Sigmoid colon (tissue), 7 donors: ENCODE data around the gene RPA4. TPM values are rescaled to one million over a fixed set of nuclear protein-coding genes. Genes with fewer than 3 reads are reported as not detected.

Experiments
- DNase-seq: peaks from one replicate; pipeline ENCODE4 v3.0.0-alpha.2; 2019
- H3K27ac ChIP-seq, 4 donors: fragments of 200-600 bp; sonication (generic); one replicate each; pipeline ENCODE4 v1.5.1; 2016 to 2019; ENCODE audit warnings: mild to moderate bottlenecking in 1 of 4
- H3K27me3 ChIP-seq, 3 donors: fragments of 200-600 bp; sonication (generic); one replicate each; pipeline ENCODE4 v1.5.1; 2019; ENCODE audit warnings: mild to moderate bottlenecking in 1 of 3
- H3K36me3 ChIP-seq, 4 donors: fragments of 200-600 bp; sonication (generic); one replicate each; pipeline ENCODE4 v1.5.1; 2016 to 2019
- H3K4me1 ChIP-seq, 4 donors: fragments of 200-600 bp; sonication (generic); one replicate each; pipeline ENCODE4 v1.5.1; 2017 to 2019
- H3K4me3 ChIP-seq, 4 donors: fragments of 200-600 bp; sonication (generic); one replicate each; pipeline ENCODE4 v1.5.1; 2017 to 2019; ENCODE audit warnings: mild to moderate bottlenecking in 2 of 4, moderate library complexity in 1 of 4
- H3K9me3 ChIP-seq, 4 donors: fragments of 200-600 bp in 3 of 4; sonication (generic) in 3 of 4; one replicate each; pipeline versions ENCODE4 v1.5.1 to v1.6.1; 2013 to 2019
- EP300 ChIP-seq, 4 donors: sonication (generic); formaldehyde crosslinking; IDR thresholded peaks; one replicate each; pipeline ENCODE4 v1.6.1; 2017; ENCODE audit warnings: antibody characterized with exemption in 4 of 4
- POLR2A ChIP-seq, 2 donors: fragments of 450-650 bp; IDR thresholded peaks; one replicate each; pipeline ENCODE4 v1.6.1; 2016; ENCODE audit warnings: antibody characterized with exemption in 2 of 2, mild to moderate bottlenecking in 2 of 2, moderate library complexity in 2 of 2
- POLR2AphosphoS5 ChIP-seq, 4 donors: sonication (generic); formaldehyde crosslinking; IDR thresholded peaks; one replicate each; pipeline ENCODE4 v1.6.1; 2017; ENCODE audit warnings: antibody characterized with exemption in 4 of 4
- WGBS, 2 donors: extraction: QIAGEN DNeasy Blood & Tissue Kit; methylation state at CpG; one replicate each; pipeline ENCODE4 v1.1.7; 2013; 5-methylcytosine and 5-hydroxymethylcytosine counted together
- intact Hi-C: fragments of 100-400 bp; cut with DNase I; formaldehyde crosslinking; loops from one replicate; pipeline ENCODE4 v1.15.1; 2023
- polyA plus RNA-seq, 3 donors: library from polyadenylated mRNA; stranded (reverse); fragments of 200-250 nt; gene quantifications; one replicate each; pipeline ENCODE4 v1.2.3, GENCODE V29; 2013
- total RNA-seq, 4 donors: library from RNA; depleted of rRNA; stranded (reverse); fragments of >200 nt; gene quantifications; one replicate each; pipeline ENCODE4 v1.1.0, GENCODE V29; 2016
- TF ChIP-seq, protein P1 (sequence below), 4 experiments: fragments of 450-650 bp in 3 of 4; fragments of 200-600 bp in 1 of 4; IDR thresholded peaks; one replicate each; pipeline ENCODE4 v1.5.1; 2016 to 2019; ENCODE audit warnings: antibody characterized with exemption in 4 of 4, mild to moderate bottlenecking in 3 of 4, moderate library complexity in 2 of 4
- donor health status: healthy with polysubstance abuse.
- donor health status: Bipolar disorder and iron deficiency.
- donor health status: healthy.

RPA4 gene
- total and polyA plus RNA-seq, 7 donors: 0.22 to 3.9 (median 1.1) TPM; not detected in 2

DNA sequence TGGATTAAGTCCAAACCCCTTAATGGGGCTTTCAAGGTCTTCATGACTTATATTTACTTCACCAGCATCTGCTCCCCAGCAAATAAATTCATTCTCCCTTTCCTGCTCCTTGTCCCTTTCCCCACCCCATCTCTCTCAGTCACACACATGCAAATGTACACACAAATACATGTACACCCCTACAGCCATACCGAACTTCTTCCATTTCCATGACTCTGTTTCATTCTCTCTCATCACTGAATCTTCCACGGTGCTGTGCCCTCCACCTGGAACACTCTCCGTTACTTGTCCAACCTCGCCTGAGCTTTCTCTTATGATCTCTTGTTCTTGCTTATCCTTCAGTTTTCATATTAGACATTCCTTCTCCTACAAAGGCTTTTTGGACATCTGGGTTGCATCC is 22.0 kb upstream of the RPA4 start:
- Histone ChIP-seq H3K27me3 (no peaks in the 10 kb centered on the region), H3K27ac (no peak overlapping the region), H3K4me1 (peaks cover 0 to under 1% (median 0%) of the 10 kb centered on the region in 4 donors), H3K9me3 (no peaks in the 10 kb centered on the region), H3K4me3 (no peak overlapping the region), H3K36me3 (no peaks in the 10 kb centered on the region)
- no peak for TF ChIP-seq EP300 (IDR thresholded peaks at IDR 0.05)
- no peak for TF ChIP-seq POLR2AphosphoS5 (IDR thresholded peaks at IDR 0.05)
- TF ChIP-seq, protein P1, sequence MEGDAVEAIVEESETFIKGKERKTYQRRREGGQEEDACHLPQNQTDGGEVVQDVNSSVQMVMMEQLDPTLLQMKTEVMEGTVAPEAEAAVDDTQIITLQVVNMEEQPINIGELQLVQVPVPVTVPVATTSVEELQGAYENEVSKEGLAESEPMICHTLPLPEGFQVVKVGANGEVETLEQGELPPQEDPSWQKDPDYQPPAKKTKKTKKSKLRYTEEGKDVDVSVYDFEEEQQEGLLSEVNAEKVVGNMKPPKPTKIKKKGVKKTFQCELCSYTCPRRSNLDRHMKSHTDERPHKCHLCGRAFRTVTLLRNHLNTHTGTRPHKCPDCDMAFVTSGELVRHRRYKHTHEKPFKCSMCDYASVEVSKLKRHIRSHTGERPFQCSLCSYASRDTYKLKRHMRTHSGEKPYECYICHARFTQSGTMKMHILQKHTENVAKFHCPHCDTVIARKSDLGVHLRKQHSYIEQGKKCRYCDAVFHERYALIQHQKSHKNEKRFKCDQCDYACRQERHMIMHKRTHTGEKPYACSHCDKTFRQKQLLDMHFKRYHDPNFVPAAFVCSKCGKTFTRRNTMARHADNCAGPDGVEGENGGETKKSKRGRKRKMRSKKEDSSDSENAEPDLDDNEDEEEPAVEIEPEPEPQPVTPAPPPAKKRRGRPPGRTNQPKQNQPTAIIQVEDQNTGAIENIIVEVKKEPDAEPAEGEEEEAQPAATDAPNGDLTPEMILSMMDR (IDR thresholded peaks at IDR 0.05): no peak
- no peak for TF ChIP-seq POLR2A (IDR thresholded peaks at IDR 0.05)
- no peak for DNase-seq
- 93 to 96% methylated on average over 4 of the region's 4 CpGs for WGBS, 2 donors
- intact Hi-C loops: no loop called here

DNA sequence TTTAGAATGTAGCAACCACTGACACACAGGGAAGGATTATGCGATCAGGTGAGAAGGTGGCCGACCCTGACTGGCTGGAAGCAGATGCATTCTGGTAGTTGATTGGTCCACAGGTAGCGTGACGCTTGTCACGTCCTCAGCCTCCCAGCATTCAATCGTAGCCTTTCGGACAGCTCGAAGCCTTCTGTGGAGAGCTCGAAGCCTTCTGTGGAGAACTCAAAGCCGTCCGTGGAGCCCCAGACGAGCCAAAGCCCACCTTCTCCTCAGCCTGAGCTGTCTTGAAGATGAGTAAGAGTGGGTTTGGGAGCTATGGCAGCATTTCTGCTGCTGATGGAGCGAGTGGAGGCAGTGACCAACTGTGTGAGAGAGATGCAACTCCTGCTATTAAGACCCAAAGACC is 319 bp downstream of the RPA4 start:
- intact Hi-C loops: no loop called here
- Histone ChIP-seq H3K27me3 (no peaks in the 10 kb centered on the region), H3K9me3 (no peaks in the 10 kb centered on the region), H3K4me3 (no peak overlapping the region), H3K4me1 (no peaks in the 10 kb centered on the region), H3K36me3 (no peaks in the 10 kb centered on the region), H3K27ac (no peak overlapping the region)
- TF ChIP-seq POLR2A (IDR thresholded peaks at IDR 0.05) (no peak), POLR2AphosphoS5 (IDR thresholded peaks at IDR 0.05) (no peak), EP300 (IDR thresholded peaks at IDR 0.05) (no peak)
- TF ChIP-seq, protein P1 (IDR thresholded peaks at IDR 0.05): no peak
- DNase-seq: no peak
- WGBS, 2 donors: 97 to 99% methylated on average over 13 of the region's 13 CpGs

DNA sequence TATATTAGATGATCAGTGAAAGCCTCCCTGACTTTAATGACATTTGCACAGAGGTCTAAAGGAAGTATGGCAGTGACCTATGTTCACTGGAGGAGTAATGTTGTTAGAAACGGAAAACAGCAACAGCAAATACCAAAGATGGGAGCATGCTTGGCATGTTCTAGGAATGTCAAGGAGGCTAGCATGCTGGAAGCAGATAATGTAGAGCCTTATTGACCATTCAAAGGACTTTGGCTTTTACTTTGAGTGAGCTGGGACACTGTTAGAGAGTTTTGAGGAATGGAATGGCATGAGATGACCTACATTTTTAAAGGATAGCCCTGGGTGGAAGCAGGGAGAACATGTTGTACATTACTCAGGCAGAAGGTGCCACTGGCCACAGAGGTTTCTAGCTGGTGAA is 6.0 kb downstream of the RPA4 start:
- TF ChIP-seq POLR2A (IDR thresholded peaks at IDR 0.05): no peak
- no peak for TF ChIP-seq EP300 (IDR thresholded peaks at IDR 0.05)
- H3K9me3 ChIP-seq: no peaks in the 10 kb centered on the region
- H3K36me3 ChIP-seq: no peaks in the 10 kb centered on the region
- H3K4me3 ChIP-seq: no peak overlapping the region
- 91 to 92% methylated on average over 1 of the region's 1 CpG for whole genome bisulfite sequencing, 2 donors
- H3K4me1 ChIP-seq: peaks cover 0 to 5% (median 2%) of the 10 kb centered on the region in 4 donors
- H3K27ac ChIP-seq: no peak overlapping the region
- no peak for DNase-seq
- H3K27me3 ChIP-seq: no peaks in the 10 kb centered on the region
- intact Hi-C loops: no loop called here

DNA sequence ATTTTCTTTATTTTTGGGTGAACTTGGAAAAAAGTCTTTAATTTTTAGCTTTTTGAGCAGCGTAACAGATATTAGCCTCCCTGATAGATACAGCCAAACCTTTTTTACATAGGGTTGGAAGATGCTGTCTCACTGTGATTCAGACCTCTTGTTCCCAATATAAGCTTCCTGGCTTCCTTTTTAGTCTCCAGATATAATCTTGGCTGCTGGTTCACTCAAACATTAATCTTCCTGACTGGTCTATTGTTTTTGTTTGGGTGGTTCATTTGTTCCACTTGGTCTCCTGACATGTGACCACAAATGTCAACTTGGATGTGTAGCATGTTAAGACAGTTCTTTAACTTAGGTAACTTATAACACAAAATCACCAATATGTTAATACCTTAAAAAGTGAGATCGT is 23.0 kb downstream of the RPA4 start:
- Histone ChIP-seq H3K4me3 (no peak overlapping the region), H3K27ac (no peak overlapping the region), H3K9me3 (no peaks in the 10 kb centered on the region), H3K27me3 (no peaks in the 10 kb centered on the region), H3K4me1 (peaks cover 0 to 4% (median 2%) of the 10 kb centered on the region in 4 donors), H3K36me3 (no peaks in the 10 kb centered on the region)
- DNase-seq: no peak
- TF ChIP-seq, protein P1 (IDR thresholded peaks at IDR 0.05): no peak
- TF ChIP-seq POLR2AphosphoS5 (IDR thresholded peaks at IDR 0.05): no peak
- TF ChIP-seq POLR2A (IDR thresholded peaks at IDR 0.05): no peak
- no peak for TF ChIP-seq EP300 (IDR thresholded peaks at IDR 0.05)
- WGBS, 2 donors: 94 to 96% methylated on average over 2 of the region's 2 CpGs
- intact Hi-C loops: no loop called here

DNA sequence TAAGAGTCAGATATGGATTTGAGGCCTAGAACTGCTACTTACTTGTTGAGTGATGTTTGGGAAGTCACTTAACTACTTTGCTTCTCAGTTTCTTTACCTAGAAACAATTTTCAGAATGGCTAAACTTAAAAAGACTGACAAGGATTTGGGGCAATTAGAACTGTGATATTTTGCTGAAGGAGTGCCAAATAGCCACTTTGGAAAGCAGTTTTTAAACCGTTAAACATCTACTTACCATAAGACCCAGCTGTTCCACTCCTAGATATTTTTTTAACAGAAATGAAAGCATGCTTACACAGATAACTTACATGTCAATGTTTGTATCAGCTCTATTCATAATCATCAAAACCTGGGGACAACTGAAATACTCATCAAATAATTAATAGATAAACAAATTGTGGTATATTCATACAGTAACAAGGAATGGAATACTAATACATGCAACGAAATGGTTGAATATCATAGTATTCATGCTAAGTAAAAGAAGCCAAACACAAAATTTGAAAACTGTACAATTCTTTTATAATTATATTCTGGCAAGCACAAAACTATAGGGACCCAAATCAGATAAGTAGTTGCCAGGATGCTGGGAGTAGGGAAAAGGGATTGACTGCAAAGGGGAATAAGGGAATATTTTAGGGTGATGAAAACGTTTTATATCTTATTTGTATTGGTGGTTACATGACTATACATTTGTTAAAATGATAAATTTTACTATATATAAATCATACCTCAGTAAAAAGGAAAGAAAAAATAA is 24.0 kb downstream of the RPA4 start:
- Histone ChIP-seq H3K36me3 (no peaks in the 10 kb centered on the region), H3K4me3 (no peak overlapping the region), H3K27me3 (no peaks in the 10 kb centered on the region), H3K9me3 (no peaks in the 10 kb centered on the region), H3K27ac (no peak overlapping the region), H3K4me1 (peaks cover 0 to 4% (median 2%) of the 10 kb centered on the region in 4 donors)
- WGBS, 2 donors: 82 to 89% methylated on average over 3 of the region's 3 CpGs
- TF ChIP-seq, protein P1 (IDR thresholded peaks at IDR 0.05): no peak
- TF ChIP-seq POLR2A (IDR thresholded peaks at IDR 0.05) (no peak), POLR2AphosphoS5 (IDR thresholded peaks at IDR 0.05) (no peak), EP300 (IDR thresholded peaks at IDR 0.05) (no peak)
- intact Hi-C loops: no loop called here
- DNase-seq: no peak
